SKM-1 (cell line): ENCODE results near the gene MAP7D2.
"Not testable (repeated sequence)": the region's sequence is repeated elsewhere in the genome, so short reads cannot be mapped to it uniquely, and the experiment has no call there.

Experiments
- DNase-seq: peaks from one replicate; lab custom pipeline; 2025; ENCODE audit not compliant: unreplicated experiment; lab: John Stamatoyannopoulos, UW

Gene MAP7D2

GRCh38 chrX:20116577-20117240 lies at the start of gene MAP7D2:
MAP7D2 (minus strand) TSS chrX:20116907; CDS start chrX:20116879, 28 bp downstream.
- DNase-seq, result no peak

- DNase-seq, result not testable (repeated sequence)
These were observed 45.8 kb upstream of the MAP7D2 start for GRCh38 chrX:20162516-20162915.

- DNase-seq, result no peak
These were observed 43.2 kb upstream of the MAP7D2 start for GRCh38 chrX:20159797-20160385.

GRCh38 chrX:20151689-20152088 lies 35.0 kb upstream of the MAP7D2 start:
- no peak for DNase-seq

- no peak for DNase-seq
These were observed 32.6 kb upstream of the MAP7D2 start for GRCh38 chrX:20149326-20149725.

GRCh38 chrX:20147561-20147960 lies 30.9 kb upstream of the MAP7D2 start:
- no peak for DNase-seq

GRCh38 chrX:20144491-20144890 lies 27.8 kb upstream of the MAP7D2 start:
- no peak for DNase-seq

GRCh38 chrX:20143561-20143960 lies 26.9 kb upstream of the MAP7D2 start:
- DNase-seq, result no peak

GRCh38 chrX:20143111-20143510 lies 26.4 kb upstream of the MAP7D2 start:
- no peak for DNase-seq

GRCh38 chrX:20141281-20142220 lies 24.8 kb upstream of the MAP7D2 start, which contains the start of gene EIF1AX:
EIF1AX (minus strand) TSS chrX:20141838; CDS start chrX:20141640, 198 bp downstream.
- peak; percentile 85 for DNase-seq

- no peak for DNase-seq
These were observed 23.7 kb upstream of the MAP7D2 start for GRCh38 chrX:20140420-20140819.

- DNase-seq, result no peak
These were observed 23.3 kb upstream of the MAP7D2 start for GRCh38 chrX:20139966-20140365.

GRCh38 chrX:20135944-20136343 lies 19.2 kb upstream of the MAP7D2 start:
- DNase-seq, result no peak

- DNase-seq, result no peak
These were observed 16.0 kb upstream of the MAP7D2 start for GRCh38 chrX:20132666-20133065.

GRCh38 chrX:20130357-20130756 lies 13.7 kb upstream of the MAP7D2 start:
- no peak for DNase-seq

GRCh38 chrX:20129547-20129946 lies 12.8 kb upstream of the MAP7D2 start:
- DNase-seq, result no peak

- no peak for DNase-seq
These were observed 12.0 kb upstream of the MAP7D2 start for GRCh38 chrX:20128670-20129069.

GRCh38 chrX:20127440-20127839 lies 10.7 kb upstream of the MAP7D2 start:
- DNase-seq, result not testable (repeated sequence)

- DNase-seq, result not testable (repeated sequence)
These were observed 10.1 kb upstream of the MAP7D2 start for GRCh38 chrX:20126833-20127232.

- no peak for DNase-seq
These were observed 8.3 kb upstream of the MAP7D2 start for GRCh38 chrX:20124964-20125363.

GRCh38 chrX:20118065-20118824 lies 1.5 kb upstream of the MAP7D2 start:
- DNase-seq, result no peak
